Measurements from ENCODE around the gene PRKAR1B.
A peak's percentile ranks its signal among the peaks of the same experiment; 100 is the strongest.

DNA sequence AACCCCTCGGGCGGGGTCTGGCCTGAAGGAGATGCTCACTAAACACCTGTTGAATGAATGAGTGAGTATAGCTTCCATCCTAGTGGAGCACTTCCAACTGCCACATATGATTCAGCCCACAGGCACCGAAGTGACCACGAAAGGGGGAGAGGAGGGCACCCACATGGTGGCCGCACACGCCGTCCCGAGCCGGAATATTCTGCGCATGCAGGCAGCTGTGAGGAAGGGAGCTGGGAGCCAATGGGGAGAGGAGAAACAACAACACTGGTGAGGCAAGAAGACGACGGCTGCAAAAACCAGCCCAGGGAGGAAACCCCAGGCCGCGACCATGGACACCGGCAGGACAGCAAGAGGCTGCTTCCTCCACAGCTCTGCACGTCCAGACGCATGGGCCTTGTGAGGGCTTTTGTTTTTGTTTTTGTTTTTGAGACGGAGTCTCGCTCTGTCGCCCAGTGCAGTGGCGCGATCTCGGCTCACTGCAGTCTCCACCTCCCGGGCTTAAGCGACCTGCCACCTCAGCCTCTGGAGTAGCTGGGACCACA, 67.7 kb downstream of the PRKAR1B start:
- TF ChIP-seq POLR2AphosphoS5 (IDR thresholded peaks at IDR 0.05): peak in 2 of 3 donors; percentile 29 to 50
- TF ChIP-seq, protein P1, sequence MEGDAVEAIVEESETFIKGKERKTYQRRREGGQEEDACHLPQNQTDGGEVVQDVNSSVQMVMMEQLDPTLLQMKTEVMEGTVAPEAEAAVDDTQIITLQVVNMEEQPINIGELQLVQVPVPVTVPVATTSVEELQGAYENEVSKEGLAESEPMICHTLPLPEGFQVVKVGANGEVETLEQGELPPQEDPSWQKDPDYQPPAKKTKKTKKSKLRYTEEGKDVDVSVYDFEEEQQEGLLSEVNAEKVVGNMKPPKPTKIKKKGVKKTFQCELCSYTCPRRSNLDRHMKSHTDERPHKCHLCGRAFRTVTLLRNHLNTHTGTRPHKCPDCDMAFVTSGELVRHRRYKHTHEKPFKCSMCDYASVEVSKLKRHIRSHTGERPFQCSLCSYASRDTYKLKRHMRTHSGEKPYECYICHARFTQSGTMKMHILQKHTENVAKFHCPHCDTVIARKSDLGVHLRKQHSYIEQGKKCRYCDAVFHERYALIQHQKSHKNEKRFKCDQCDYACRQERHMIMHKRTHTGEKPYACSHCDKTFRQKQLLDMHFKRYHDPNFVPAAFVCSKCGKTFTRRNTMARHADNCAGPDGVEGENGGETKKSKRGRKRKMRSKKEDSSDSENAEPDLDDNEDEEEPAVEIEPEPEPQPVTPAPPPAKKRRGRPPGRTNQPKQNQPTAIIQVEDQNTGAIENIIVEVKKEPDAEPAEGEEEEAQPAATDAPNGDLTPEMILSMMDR (IDR thresholded peaks at IDR 0.05 in 8 of 11, conservative IDR thresholded peaks at IDR 0.05 in 3 of 11): no peak
- TF ChIP-seq POLR2A (IDR thresholded peaks at IDR 0.05): no peak
